H1 (cell line): ENCODE results near the gene ARHGAP15. TPM values are rescaled to one million over a fixed set of nuclear protein-coding genes. Genes with fewer than 3 reads are reported as not detected.

Experiments
- CTCF ChIA-PET: fragments of 300-600 bp; sonication (Branson Sonifier 250); formaldehyde crosslinking; loops from one replicate; lab custom pipeline; 2021; ENCODE audit not compliant: partially characterized antibody; lab: Charles Lee
- POLR2A ChIA-PET: fragments of 300-600 bp; sonication (Branson Sonifier 250); formaldehyde crosslinking; loops from one replicate; lab custom pipeline; 2021; ENCODE audit warnings: inconsistent platforms; ENCODE audit not compliant: partially characterized antibody; lab: Charles Lee
- DNase-seq, 2 experiments: peaks; one replicate each; pipeline versions ENCODE4 v3.0.0 to v3.0.0-alpha.2; 2010 to 2022; ENCODE audit warnings: low spot score in 2 of 2, low read depth in 1 of 2, mixed read lengths in 1 of 2
- FAIRE-seq: peaks from 2 replicates; lab custom pipeline; 2011; peaks lifted over from hg19 to GRCh38; lab: Jason Lieb, UNC
- H2AFZ ChIP-seq: 2 replicates; pipeline ENCODE4 v1.8.1; 2012; ENCODE audit warnings: low read length, inconsistent platforms
- H2AK5ac ChIP-seq: 2 replicates; pipeline ENCODE4 v1.6.1; 2013; ENCODE audit warnings: low read depth, low read length
- H2BK120ac ChIP-seq: replicated peaks from 2 replicates; pipeline ENCODE3; 2013; ENCODE audit warnings: low read depth, low read length, inconsistent platforms
- H2BK12ac ChIP-seq: 2 replicates; pipeline ENCODE4 v1.6.1; 2013; ENCODE audit warnings: low read depth, low read length
- H2BK15ac ChIP-seq: 2 replicates; pipeline ENCODE4 v1.6.1; 2013; ENCODE audit warnings: low read length
- H2BK20ac ChIP-seq: 2 replicates; pipeline ENCODE4 v1.6.1; 2013; ENCODE audit warnings: low read length
- H2BK5ac ChIP-seq: 2 replicates; pipeline ENCODE4 v1.6.1; 2013; ENCODE audit warnings: low read depth, low read length
- H3K14ac ChIP-seq: 2 replicates; pipeline ENCODE4 v1.6.1; 2013; ENCODE audit warnings: inconsistent platforms; ENCODE audit not compliant: insufficient read length
- H3K18ac ChIP-seq: 2 replicates; pipeline ENCODE4 v1.6.1; 2013; ENCODE audit warnings: low read length; ENCODE audit errors: extremely low read depth
- H3K23ac ChIP-seq: 2 replicates; pipeline ENCODE4 v1.6.1; 2013; ENCODE audit warnings: inconsistent platforms; ENCODE audit not compliant: insufficient read length
- H3K23me2 ChIP-seq: 2 replicates; pipeline ENCODE4 v1.6.1; 2013; ENCODE audit warnings: low read depth, low read length
- H3K27ac ChIP-seq: 2 replicates; pipeline ENCODE4 v1.6.1; 2011; ENCODE audit warnings: low read depth, low read length, inconsistent platforms
- H3K27me3 ChIP-seq, 4 experiments: replicated peaks in 1 of 4; 1 replicate in 1 of 4; 2 replicates in 3 of 4; pipeline versions ENCODE4 v1.6.1 to v1.8.1; 2011 to 2013; ENCODE audit warnings: low read length in 3 of 4, mild to moderate bottlenecking in 3 of 4, inconsistent platforms in 2 of 4, mixed read lengths in 2 of 4, moderate library complexity in 1 of 4; ENCODE audit not compliant: control insufficient read depth in 3 of 4, insufficient read depth in 3 of 4; ENCODE audit errors: extremely low read depth in 1 of 4
- H3K36me3 ChIP-seq, 4 experiments: 2 replicates each; pipeline versions ENCODE4 v1.6.1 to v1.8.1; 2011 to 2013; ENCODE audit warnings: mild to moderate bottlenecking in 4 of 4, low read length in 3 of 4, moderate library complexity in 2 of 4, control low read depth in 1 of 4, inconsistent platforms in 1 of 4; ENCODE audit not compliant: insufficient read depth in 4 of 4, control insufficient read depth in 2 of 4
- H3K4ac ChIP-seq: replicated peaks from 2 replicates; pipeline ENCODE3; 2013; ENCODE audit warnings: low read length, low read depth, mixed read lengths, inconsistent platforms; ENCODE audit not compliant: insufficient read length
- H3K4me1 ChIP-seq, 4 experiments: replicated peaks in 1 of 4; 1 replicate in 1 of 4; 2 replicates in 3 of 4; pipeline versions ENCODE4 v1.6.1 to v1.8.1; 2011 to 2013; ENCODE audit warnings: low read length in 3 of 4, inconsistent platforms in 2 of 4, mixed read lengths in 1 of 4; ENCODE audit not compliant: insufficient read depth in 4 of 4, control insufficient read depth in 3 of 4
- H3K4me2 ChIP-seq, 2 experiments: 2 replicates each; pipeline versions ENCODE4 v1.6.1 to v1.8.1; 2011 to 2013; ENCODE audit warnings: low read depth in 2 of 2, low read length in 2 of 2, control low read depth in 1 of 2, inconsistent platforms in 1 of 2, mild to moderate bottlenecking in 1 of 2; ENCODE audit not compliant: insufficient read depth in 1 of 2
- H3K4me3 ChIP-seq, 4 experiments: fragments of 200-600, 300-600 bp in 1 of 4; sonication (generic), shearing (Covaris generic), sonication (Bioruptor Twin) in 1 of 4; 2 replicates each; pipeline versions ENCODE4 v1.5.1 to v1.8.1; 2011 to 2016; ENCODE audit warnings: low read length in 4 of 4, low read depth in 3 of 4, control low read depth in 2 of 4, inconsistent platforms in 2 of 4, mild to moderate bottlenecking in 2 of 4, mixed read lengths in 1 of 4, moderate library complexity in 1 of 4; ENCODE audit not compliant: insufficient read depth in 2 of 4; ENCODE audit errors: extremely low read depth in 1 of 4
- H3K56ac ChIP-seq: replicated peaks from 2 replicates; pipeline ENCODE3; 2013; ENCODE audit warnings: low read depth, mild to moderate bottlenecking, mixed read lengths, low read length, inconsistent platforms; ENCODE audit not compliant: insufficient read length
- H3K79me1 ChIP-seq: 2 replicates; pipeline ENCODE4 v1.6.1; 2013; ENCODE audit warnings: low read depth, low read length, control low read depth
- H3K79me2 ChIP-seq, 2 experiments: 2 replicates each; pipeline versions ENCODE4 v1.6.1 to v1.8.1; 2012 to 2013; ENCODE audit warnings: low read length in 2 of 2, mild to moderate bottlenecking in 2 of 2, inconsistent platforms in 1 of 2; ENCODE audit not compliant: insufficient read depth in 2 of 2, control insufficient read depth in 1 of 2
- H3K9ac ChIP-seq, 4 experiments: replicated peaks in 1 of 4; 1 replicate in 1 of 4; 2 replicates in 3 of 4; pipeline versions ENCODE4 v1.6.1 to v1.8.1; 2011 to 2013; ENCODE audit warnings: low read depth in 3 of 4, low read length in 3 of 4, control low read depth in 2 of 4, mild to moderate bottlenecking in 2 of 4, moderate library complexity in 2 of 4, inconsistent platforms in 1 of 4; ENCODE audit errors: extremely low read depth in 1 of 4
- H3K9me3 ChIP-seq, 2 experiments: 2 replicates each; pipeline versions ENCODE4 v1.6.1 to v1.8.1; 2012 to 2013; ENCODE audit warnings: mild to moderate bottlenecking in 2 of 2, moderate library complexity in 2 of 2, control low read depth in 1 of 2, inconsistent platforms in 1 of 2, low read depth in 1 of 2, low read length in 1 of 2, mixed read lengths in 1 of 2; ENCODE audit not compliant: insufficient read depth in 2 of 2
- H4K20me1 ChIP-seq, 2 experiments: replicated peaks in 1 of 2; 2 replicates each; pipeline versions ENCODE3 to v1.8.1; 2011 to 2013; ENCODE audit warnings: inconsistent platforms in 2 of 2, low read length in 2 of 2, mild to moderate bottlenecking in 1 of 2; ENCODE audit not compliant: insufficient read depth in 2 of 2, control insufficient read depth in 1 of 2
- H4K5ac ChIP-seq: 2 replicates; pipeline ENCODE4 v1.6.1; 2013; ENCODE audit warnings: low read length, low read depth, mixed read lengths, inconsistent platforms; ENCODE audit not compliant: insufficient read length
- H4K8ac ChIP-seq: 2 replicates; pipeline ENCODE4 v1.8.0; 2013; ENCODE audit warnings: mild to moderate bottlenecking, moderate library complexity, low read length, inconsistent platforms; ENCODE audit not compliant: insufficient read depth; ENCODE audit errors: extremely low read depth
- H4K91ac ChIP-seq: replicated peaks from 2 replicates; pipeline ENCODE3; 2013; ENCODE audit warnings: low read length, mixed read lengths, inconsistent platforms; ENCODE audit not compliant: insufficient read length
- CBX5 ChIP-seq: fragments of 300-800, 300-1000 bp; sonication (generic); IDR thresholded peaks from 2 replicates; pipeline ENCODE4 v1.7.1; 2016; ENCODE audit warnings: antibody characterized with exemption, low read length, low read depth
- CREB1 ChIP-seq: IDR thresholded peaks from 2 replicates; pipeline ENCODE4 v1.6.1; 2012; ENCODE audit warnings: inconsistent platforms
- GABPA ChIP-seq: IDR thresholded peaks from 2 replicates; pipeline ENCODE4 v1.6.1; 2011; ENCODE audit warnings: mild to moderate bottlenecking, low read length, moderate library complexity, borderline replicate concordance; ENCODE audit not compliant: insufficient read depth
- HDAC6 ChIP-seq: IDR thresholded peaks from one replicate; pipeline ENCODE4 v1.7.1; 2012; ENCODE audit warnings: low read depth, mild to moderate bottlenecking, inconsistent platforms, low read length, moderate library complexity
- POLR2A ChIP-seq, 2 experiments: IDR thresholded peaks; 1 replicate in 1 of 2; 2 replicates in 1 of 2; pipeline ENCODE4 v1.6.1; 2011; ENCODE audit warnings: low read depth in 2 of 2, low read length in 2 of 2, mild to moderate bottlenecking in 2 of 2; ENCODE audit errors: control extremely low read depth in 1 of 2
- POU5F1 ChIP-seq: IDR thresholded peaks from 2 replicates; pipeline ENCODE4 v1.6.1; 2011; ENCODE audit warnings: low read depth, mild to moderate bottlenecking, low read length, moderate library complexity
- RAD21 ChIP-seq, 2 experiments: IDR thresholded peaks in 1 of 2; conservative IDR thresholded peaks in 1 of 2; 2 replicates each; pipeline ENCODE4 v1.6.1; 2011; ENCODE audit warnings: low read depth in 2 of 2, low read length in 2 of 2, improper control_type of control experiment in 1 of 2, inconsistent platforms in 1 of 2, mild to moderate bottlenecking in 1 of 2, moderate library complexity in 1 of 2
- WGBS, 2 experiments: shearing (Covaris generic) in 1 of 2; methylation state at CpG; one replicate each; pipeline versions ENCODE4 v1.1.6 to v1.1.7; 2013 to 2015; ENCODE audit warnings: low lambda C conversion rate in 2 of 2, mixed read lengths in 2 of 2, inconsistent platforms in 1 of 2, low coverage in 1 of 2, missing lambda C conversion rate in 1 of 2; ENCODE audit not compliant: insufficient replicate concordance in 2 of 2, insufficient coverage in 1 of 2, insufficient read length in 1 of 2; ENCODE audit errors: extremely low coverage in 1 of 2, missing lambda C conversion rate in 1 of 2; 5-methylcytosine and 5-hydroxymethylcytosine counted together
- polyA plus RNA-seq, 7 experiments: library from polyadenylated mRNA; depleted of rRNA in 3 of 7; stranded (reverse) in 5 of 7; unstranded in 2 of 7; fragments of >200 nt in 5 of 7; fragments of 200-250 nt in 2 of 7; gene quantifications; 1 replicate in 5 of 7; 2 replicates in 1 of 7; 4 replicates in 1 of 7; pipeline versions ENCODE4 v1.2.1 to v1.2.3, GENCODE V29; 2011 to 2013; ENCODE audit warnings: missing spikeins in 2 of 7, mixed read lengths in 2 of 7
- total RNA-seq: library from RNA; stranded (reverse); fragmentation: NEBNext Ultra II Directional; extraction: Animal tissue kit (Norgen Biotek cat#: 25700); gene quantifications from 2 replicates; pipeline ENCODE4 v1.2.1, GENCODE V29; 2021
- TF ChIP-seq, protein P1 (sequence below): IDR thresholded peaks from 2 replicates; pipeline ENCODE4 v1.6.1; 2011; ENCODE audit warnings: low read length, improper control_type of control experiment
- TF ChIP-seq, protein P2 (sequence below): IDR thresholded peaks from 2 replicates; pipeline ENCODE4 v1.6.1; 2012; ENCODE audit warnings: low read length, inconsistent platforms

ARHGAP15 gene
- total and polyA plus RNA-seq, 2 of the 8 experiments (the other 6 are each of a cell fraction or from before 2014, with no cell fraction given): not detected

DNA sequence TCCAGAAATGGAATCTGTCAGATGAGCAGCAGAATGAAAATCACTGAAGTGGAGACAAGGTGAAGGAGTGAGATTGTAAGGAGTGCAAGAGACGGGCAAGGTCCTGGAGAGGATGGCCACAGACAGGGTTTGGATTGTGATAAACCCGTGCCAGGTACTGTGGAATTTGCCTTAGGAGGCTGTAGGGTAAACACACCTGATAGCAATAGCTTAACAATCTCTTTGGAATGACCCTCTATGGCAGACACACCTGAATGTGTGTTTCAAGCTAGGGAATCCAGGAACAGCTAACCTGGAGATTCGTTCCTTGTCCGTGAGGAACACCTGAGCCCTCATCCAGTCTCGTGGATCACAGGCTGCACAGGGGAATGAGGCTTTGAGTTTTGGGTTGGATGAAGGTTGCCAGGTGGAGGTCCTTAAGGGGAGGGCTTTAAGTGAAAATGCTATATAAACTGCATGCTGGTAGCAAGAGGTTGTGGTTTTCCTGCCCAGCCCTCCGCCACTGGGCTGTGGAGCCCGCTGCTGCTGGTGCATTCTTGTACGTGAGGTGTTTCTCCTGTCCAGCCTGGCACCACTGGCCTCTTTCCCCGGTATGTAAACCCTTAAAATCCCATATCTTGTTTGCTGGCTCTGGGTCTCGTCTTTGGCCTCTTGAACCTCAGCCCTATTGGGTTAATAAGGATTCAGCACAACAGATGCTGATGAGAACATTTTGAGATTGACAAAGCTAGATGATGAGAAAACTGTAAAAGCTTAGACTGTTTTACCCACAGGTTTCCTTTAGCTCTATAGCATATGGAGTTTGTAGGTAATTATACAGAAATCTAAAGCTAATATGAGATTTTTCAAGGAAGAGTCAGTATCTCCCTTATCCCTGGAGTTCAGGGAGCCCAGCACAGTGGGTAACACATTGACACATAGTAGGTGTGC, 117.9 kb downstream of the ARHGAP15 start:
- H3K27me3 ChIP-seq: no peaks in the 10 kb centered on the region
- H3K36me3 ChIP-seq: no peaks in the 10 kb centered on the region
- no peak overlapping the region for H2AK5ac ChIP-seq
- no peak overlapping the region for H2BK15ac ChIP-seq
- CTCF ChIA-PET: interaction anchor here (1.0 to 3.1 kb wide), 5 partner anchors 11 to 85 kb away, joined by 3 to 20 read pairs (median 4); no protein-coding TSS in a partner anchor
- no peak overlapping the region for H2BK5ac ChIP-seq
- H3K4me1 ChIP-seq: peaks cover 0 to 2% (median under 1%) of the 10 kb centered on the region in 4 experiments; a peak in 3 of 7 replicates
- no peak overlapping the region for H3K14ac ChIP-seq
- no peak overlapping the region for H3K18ac ChIP-seq
- H4K91ac ChIP-seq: no peak overlapping the region
- no peak overlapping the region for H4K5ac ChIP-seq
- no peak overlapping the region; the same call in 1 of the 2 replicates for H2AFZ ChIP-seq
- no peaks in the 10 kb centered on the region for H3K79me1 ChIP-seq
- no peaks in the 10 kb centered on the region for H3K9me3 ChIP-seq
- H4K20me1 ChIP-seq: no peaks in the 10 kb centered on the region
- H3K23me2 ChIP-seq: no peaks in the 10 kb centered on the region
- H3K23ac ChIP-seq: no peak overlapping the region
- H3K4me2 ChIP-seq: no peak overlapping the region
- DNase-seq: no peak
- no peak overlapping the region for H2BK20ac ChIP-seq
- no peak overlapping the region for H3K9ac ChIP-seq
- no peak overlapping the region for H2BK120ac ChIP-seq
- POLR2A ChIA-PET: no interaction called here
- no peak overlapping the region for H4K8ac ChIP-seq
- no peak overlapping the region for H2BK12ac ChIP-seq
- H3K4ac ChIP-seq: no peak overlapping the region
- H3K4me3 ChIP-seq: no peak overlapping the region
- 88% methylated on average over 10 of the region's 10 CpGs; no CpG with 5 or more reads in 1 of the 2 experiments for WGBS, 2 experiments
- no peaks in the 10 kb centered on the region for H3K79me2 ChIP-seq
- FAIRE-seq: no peak
- no peak overlapping the region for H3K27ac ChIP-seq
- no peak overlapping the region for H3K56ac ChIP-seq
- TF ChIP-seq GABPA (no peak), HDAC6 (no peak), RAD21 (IDR thresholded peaks at IDR 0.05 in 1 of 2, conservative IDR thresholded peaks at IDR 0.05 in 1 of 2; ENCODE audit: low read depth in 2 of 2, low read length in 2 of 2) (no peak), POU5F1 (no peak), POLR2A (IDR thresholded peaks at IDR 0.05; ENCODE audit: control extremely low read depth in 1 of 2, low read depth in 2 of 2, low read length in 2 of 2) (no peak), CBX5 (no peak), CREB1 (no peak)
- TF ChIP-seq, protein P1, sequence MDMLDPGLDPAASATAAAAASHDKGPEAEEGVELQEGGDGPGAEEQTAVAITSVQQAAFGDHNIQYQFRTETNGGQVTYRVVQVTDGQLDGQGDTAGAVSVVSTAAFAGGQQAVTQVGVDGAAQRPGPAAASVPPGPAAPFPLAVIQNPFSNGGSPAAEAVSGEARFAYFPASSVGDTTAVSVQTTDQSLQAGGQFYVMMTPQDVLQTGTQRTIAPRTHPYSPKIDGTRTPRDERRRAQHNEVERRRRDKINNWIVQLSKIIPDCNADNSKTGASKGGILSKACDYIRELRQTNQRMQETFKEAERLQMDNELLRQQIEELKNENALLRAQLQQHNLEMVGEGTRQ: no peak
- TF ChIP-seq, protein P2, sequence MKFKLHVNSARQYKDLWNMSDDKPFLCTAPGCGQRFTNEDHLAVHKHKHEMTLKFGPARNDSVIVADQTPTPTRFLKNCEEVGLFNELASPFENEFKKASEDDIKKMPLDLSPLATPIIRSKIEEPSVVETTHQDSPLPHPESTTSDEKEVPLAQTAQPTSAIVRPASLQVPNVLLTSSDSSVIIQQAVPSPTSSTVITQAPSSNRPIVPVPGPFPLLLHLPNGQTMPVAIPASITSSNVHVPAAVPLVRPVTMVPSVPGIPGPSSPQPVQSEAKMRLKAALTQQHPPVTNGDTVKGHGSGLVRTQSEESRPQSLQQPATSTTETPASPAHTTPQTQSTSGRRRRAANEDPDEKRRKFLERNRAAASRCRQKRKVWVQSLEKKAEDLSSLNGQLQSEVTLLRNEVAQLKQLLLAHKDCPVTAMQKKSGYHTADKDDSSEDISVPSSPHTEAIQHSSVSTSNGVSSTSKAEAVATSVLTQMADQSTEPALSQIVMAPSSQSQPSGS: no peak
